ENCODE measurements around the gene ACADS. TPM values are rescaled to one million over a fixed set of nuclear protein-coding genes. Genes with fewer than 3 reads are reported as not detected.

The ACADS gene
- total RNA-seq, 2 experiments from 2014 or later: 11.4 to 13.4 TPM

- Mint-ChIP-seq H3K27ac (no peak overlapping the region), H3K4me1 (peaks cover 4% of the 10 kb centered on the region), H3K36me3 (no peaks in the 10 kb centered on the region), H3K27me3 (peaks cover 14% of the 10 kb centered on the region), H3K9me3 (peaks cover 8% of the 10 kb centered on the region), H3K4me3 (no peak overlapping the region)
- no peak for DNase-seq
Measured at GRCh38 chr12:120751389-120751788, 25.8 kb downstream of the ACADS start.

- Mint-ChIP-seq H3K36me3 (no peaks in the 10 kb centered on the region), H3K4me1 (peaks cover 4% of the 10 kb centered on the region), H3K9me3 (peaks cover 8% of the 10 kb centered on the region), H3K27me3 (peaks cover 14% of the 10 kb centered on the region), H3K4me3 (no peak overlapping the region), H3K27ac (no peak overlapping the region)
- no peak for DNase-seq
Measured at GRCh38 chr12:120754792-120755191, 29.2 kb downstream of the ACADS start.

- H3K27ac Mint-ChIP-seq: no peak overlapping the region
- H3K4me1 Mint-ChIP-seq: peaks cover 4% of the 10 kb centered on the region
- H3K9me3 Mint-ChIP-seq: peaks cover 8% of the 10 kb centered on the region
Measured at GRCh38 chr12:120755269-120755668, 29.6 kb downstream of the ACADS start.

GRCh38 chr12:120757226-120757742 is 31.7 kb downstream of the ACADS start:
- H3K4me1 Mint-ChIP-seq: peaks cover 4% of the 10 kb centered on the region
- no peak overlapping the region for H3K4me3 Mint-ChIP-seq
- peaks cover 8% of the 10 kb centered on the region for H3K9me3 Mint-ChIP-seq
- peaks cover 3% of the 10 kb centered on the region for H3K36me3 Mint-ChIP-seq
- no peak for DNase-seq
- H3K27ac Mint-ChIP-seq: no peak overlapping the region
- peaks cover 9% of the 10 kb centered on the region for H3K27me3 Mint-ChIP-seq

More at GRCh38 chr12:120755269-120755668, 29.6 kb downstream of the ACADS start:
- Mint-ChIP-seq H3K27me3 (peaks cover 14% of the 10 kb centered on the region), H3K36me3 (no peaks in the 10 kb centered on the region), H3K4me3 (no peak overlapping the region)
- no peak for DNase-seq

- Mint-ChIP-seq H3K4me3 (no peak overlapping the region), H3K9me3 (peaks cover 8% of the 10 kb centered on the region), H3K36me3 (peaks cover 3% of the 10 kb centered on the region), H3K27me3 (peaks cover 9% of the 10 kb centered on the region), H3K27ac (no peak overlapping the region), H3K4me1 (peaks cover 4% of the 10 kb centered on the region)
- DNase-seq: no peak
Measured at GRCh38 chr12:120757949-120758348, 32.3 kb downstream of the ACADS start.

GRCh38 chr12:120758798-120759590 is 33.4 kb downstream of the ACADS start:
- peaks cover 8% of the 10 kb centered on the region for H3K9me3 Mint-ChIP-seq
- H3K27me3 Mint-ChIP-seq: peaks cover 9% of the 10 kb centered on the region
- H3K4me1 Mint-ChIP-seq: peaks cover 4% of the 10 kb centered on the region
- H3K36me3 Mint-ChIP-seq: peaks cover 3% of the 10 kb centered on the region
- DNase-seq: no peak
- no peak overlapping the region for H3K27ac Mint-ChIP-seq
- no peak overlapping the region for H3K4me3 Mint-ChIP-seq

- peaks cover 6% of the 10 kb centered on the region for H3K36me3 Mint-ChIP-seq
- peaks cover 4% of the 10 kb centered on the region for H3K4me1 Mint-ChIP-seq
- peaks cover 5% of the 10 kb centered on the region for H3K9me3 Mint-ChIP-seq
- DNase-seq: no peak
- peak overlapping the region; percentile 36 for H3K27ac Mint-ChIP-seq
- peaks cover 7% of the 10 kb centered on the region for H3K27me3 Mint-ChIP-seq
- H3K4me3 Mint-ChIP-seq: no peak overlapping the region
Measured at GRCh38 chr12:120759591-120760348, 34.1 kb downstream of the ACADS start.

GRCh38 chr12:120760349-120761254 is 35.0 kb downstream of the ACADS start:
- Mint-ChIP-seq H3K4me1 (no peaks in the 10 kb centered on the region), H3K4me3 (no peak overlapping the region), H3K27ac (peak overlapping the region; percentile 36), H3K27me3 (no peaks in the 10 kb centered on the region), H3K36me3 (peaks cover 6% of the 10 kb centered on the region), H3K9me3 (no peaks in the 10 kb centered on the region)
- no peak for DNase-seq

GRCh38 chr12:120761519-120761934 is 35.9 kb downstream of the ACADS start:
- no peaks in the 10 kb centered on the region for H3K9me3 Mint-ChIP-seq
- H3K27ac Mint-ChIP-seq: no peak overlapping the region
- no peaks in the 10 kb centered on the region for H3K4me1 Mint-ChIP-seq
- no peak overlapping the region for H3K4me3 Mint-ChIP-seq
- peaks cover 6% of the 10 kb centered on the region for H3K36me3 Mint-ChIP-seq
- DNase-seq: no peak
- no peaks in the 10 kb centered on the region for H3K27me3 Mint-ChIP-seq

- Mint-ChIP-seq H3K4me3 (no peak overlapping the region), H3K27ac (no peak overlapping the region), H3K36me3 (peaks cover 6% of the 10 kb centered on the region), H3K27me3 (no peaks in the 10 kb centered on the region), H3K4me1 (no peaks in the 10 kb centered on the region), H3K9me3 (no peaks in the 10 kb centered on the region)
- no peak for DNase-seq
Measured at GRCh38 chr12:120762086-120762485, 36.5 kb downstream of the ACADS start.

- H3K36me3 Mint-ChIP-seq: peaks cover 6% of the 10 kb centered on the region
- H3K9me3 Mint-ChIP-seq: no peaks in the 10 kb centered on the region
- H3K4me3 Mint-ChIP-seq: no peak overlapping the region
- no peak for DNase-seq
- H3K27ac Mint-ChIP-seq: no peak overlapping the region
- no peaks in the 10 kb centered on the region for H3K27me3 Mint-ChIP-seq
- no peaks in the 10 kb centered on the region for H3K4me1 Mint-ChIP-seq
Measured at GRCh38 chr12:120763250-120763649, 37.6 kb downstream of the ACADS start.

GRCh38 chr12:120764816-120765215 is 39.2 kb downstream of the ACADS start:
- Mint-ChIP-seq H3K27ac (no peak overlapping the region), H3K36me3 (peaks cover 7% of the 10 kb centered on the region), H3K27me3 (no peaks in the 10 kb centered on the region), H3K4me1 (no peaks in the 10 kb centered on the region), H3K9me3 (no peaks in the 10 kb centered on the region), H3K4me3 (no peak overlapping the region)
- no peak for DNase-seq

GRCh38 chr12:120766566-120766965 is 40.9 kb downstream of the ACADS start:
- Mint-ChIP-seq H3K4me3 (no peak overlapping the region), H3K27ac (peak overlapping the region; percentile 50), H3K4me1 (no peaks in the 10 kb centered on the region), H3K36me3 (peaks cover 7% of the 10 kb centered on the region), H3K27me3 (no peaks in the 10 kb centered on the region), H3K9me3 (no peaks in the 10 kb centered on the region)
- no peak for DNase-seq

GRCh38 chr12:120767071-120768024 is 41.7 kb downstream of the ACADS start:
- Mint-ChIP-seq H3K27me3 (no peaks in the 10 kb centered on the region), H3K4me3 (no peak overlapping the region), H3K4me1 (no peaks in the 10 kb centered on the region), H3K27ac (no peak overlapping the region), H3K36me3 (peaks cover 4% of the 10 kb centered on the region), H3K9me3 (no peaks in the 10 kb centered on the region)
- no peak for DNase-seq
